ENCODE measurements around the gene ARHGAP15.

ARHGAP15 gene

GRCh38 chr2:143128681-143129580, at the start of gene ARHGAP15:
Gene ARHGAP15, plus strand, starts transcription at chr2:143129419.
- no peak within 1 kb of the TSS for H3K4me3 ChIP-seq (ENCODE audit: control insufficient read depth, low read depth, low read length)
- TF ChIP-seq, protein P1, sequence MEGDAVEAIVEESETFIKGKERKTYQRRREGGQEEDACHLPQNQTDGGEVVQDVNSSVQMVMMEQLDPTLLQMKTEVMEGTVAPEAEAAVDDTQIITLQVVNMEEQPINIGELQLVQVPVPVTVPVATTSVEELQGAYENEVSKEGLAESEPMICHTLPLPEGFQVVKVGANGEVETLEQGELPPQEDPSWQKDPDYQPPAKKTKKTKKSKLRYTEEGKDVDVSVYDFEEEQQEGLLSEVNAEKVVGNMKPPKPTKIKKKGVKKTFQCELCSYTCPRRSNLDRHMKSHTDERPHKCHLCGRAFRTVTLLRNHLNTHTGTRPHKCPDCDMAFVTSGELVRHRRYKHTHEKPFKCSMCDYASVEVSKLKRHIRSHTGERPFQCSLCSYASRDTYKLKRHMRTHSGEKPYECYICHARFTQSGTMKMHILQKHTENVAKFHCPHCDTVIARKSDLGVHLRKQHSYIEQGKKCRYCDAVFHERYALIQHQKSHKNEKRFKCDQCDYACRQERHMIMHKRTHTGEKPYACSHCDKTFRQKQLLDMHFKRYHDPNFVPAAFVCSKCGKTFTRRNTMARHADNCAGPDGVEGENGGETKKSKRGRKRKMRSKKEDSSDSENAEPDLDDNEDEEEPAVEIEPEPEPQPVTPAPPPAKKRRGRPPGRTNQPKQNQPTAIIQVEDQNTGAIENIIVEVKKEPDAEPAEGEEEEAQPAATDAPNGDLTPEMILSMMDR (IDR thresholded peaks at IDR 0.05; ENCODE audit: control insufficient read depth, insufficient read depth, low read depth, low read length, missing control alignments): no peak
- DNase-seq (ENCODE audit: low read depth): no peak

DNA sequence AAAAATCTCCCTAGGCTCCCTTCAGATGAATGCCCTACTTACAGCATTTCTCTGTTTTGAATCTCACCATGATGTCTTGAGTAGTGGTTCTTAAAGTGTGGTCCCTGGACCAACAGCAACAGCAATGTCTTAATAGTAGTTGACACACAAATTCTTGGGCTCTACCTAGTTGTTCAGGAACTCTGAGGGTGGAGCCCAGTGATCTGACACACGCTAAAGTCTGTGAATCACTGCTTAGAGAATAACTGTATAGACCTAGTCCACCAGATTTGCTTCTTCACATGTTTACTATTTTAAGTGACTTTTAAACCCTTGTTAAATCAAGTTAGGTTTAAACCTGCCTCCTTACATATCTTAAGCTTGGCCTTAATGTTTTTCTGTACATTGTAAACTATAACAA, 47.6 kb upstream of the ARHGAP15 start:
- DNase-seq (ENCODE audit: low read depth): no peak
- H3K4me3 ChIP-seq (ENCODE audit: control insufficient read depth, low read depth, low read length): no peak overlapping the region
- TF ChIP-seq, protein P1 (IDR thresholded peaks at IDR 0.05; ENCODE audit: control insufficient read depth, insufficient read depth, low read depth, low read length, missing control alignments): no peak

GRCh38 chr2:143083636-143084035, 45.6 kb upstream of the ARHGAP15 start:
- TF ChIP-seq, protein P1 (IDR thresholded peaks at IDR 0.05; ENCODE audit: control insufficient read depth, insufficient read depth, low read depth, low read length, missing control alignments): no peak
- DNase-seq (ENCODE audit: low read depth): peak; percentile 33
- no peak overlapping the region for H3K4me3 ChIP-seq (ENCODE audit: control insufficient read depth, low read depth, low read length)

DNA sequence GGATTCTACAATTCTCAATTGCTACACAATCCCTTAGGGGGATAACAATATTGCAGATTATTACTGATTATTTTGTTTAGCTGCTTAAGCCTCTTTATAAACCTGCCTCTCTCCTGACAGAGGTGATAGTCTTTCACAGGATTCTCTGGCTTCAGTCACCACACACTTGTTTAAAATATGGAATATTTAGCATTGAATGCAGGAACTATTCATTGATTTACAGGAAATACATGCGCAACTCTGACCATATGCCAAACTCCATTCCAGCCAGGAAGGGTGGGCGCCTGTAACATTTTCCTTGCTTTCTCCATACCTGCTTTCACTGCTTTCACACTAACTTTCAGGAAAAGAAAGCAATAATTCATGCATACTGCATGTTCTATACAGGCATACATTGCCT, 44.8 kb upstream of the ARHGAP15 start:
- no peak overlapping the region for H3K4me3 ChIP-seq (ENCODE audit: control insufficient read depth, low read depth, low read length)
- TF ChIP-seq, protein P1 (IDR thresholded peaks at IDR 0.05; ENCODE audit: control insufficient read depth, insufficient read depth, low read depth, low read length, missing control alignments): no peak
- no peak for DNase-seq (ENCODE audit: low read depth)

GRCh38 chr2:143085125-143085784, 44.0 kb upstream of the ARHGAP15 start:
- DNase-seq (ENCODE audit: low read depth): no peak
- TF ChIP-seq, protein P1 (IDR thresholded peaks at IDR 0.05; ENCODE audit: control insufficient read depth, insufficient read depth, low read depth, low read length, missing control alignments): no peak
- no peak overlapping the region for H3K4me3 ChIP-seq (ENCODE audit: control insufficient read depth, low read depth, low read length)

DNA sequence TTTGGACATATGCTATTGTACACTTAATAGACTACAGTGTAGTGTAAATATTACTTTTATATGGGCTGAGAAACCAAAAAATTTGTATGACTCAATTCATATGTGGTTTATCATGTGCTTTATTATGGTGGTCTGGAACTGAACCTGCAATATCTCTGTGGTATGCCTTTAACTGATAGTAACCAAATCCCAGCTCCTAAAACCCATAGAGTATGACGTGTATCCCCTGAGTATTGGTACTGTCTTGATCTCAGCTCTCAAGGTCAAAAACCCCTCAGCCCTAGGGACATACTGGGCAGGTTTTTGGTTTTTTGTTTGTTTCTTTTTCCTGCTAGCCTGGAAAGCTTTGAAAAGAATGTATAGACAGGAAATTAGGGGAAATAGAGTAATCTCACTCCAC, 42.2 kb upstream of the ARHGAP15 start:
- no peak for DNase-seq (ENCODE audit: low read depth)
- H3K4me3 ChIP-seq (ENCODE audit: control insufficient read depth, low read depth, low read length): no peak overlapping the region
- TF ChIP-seq, protein P1 (IDR thresholded peaks at IDR 0.05; ENCODE audit: control insufficient read depth, insufficient read depth, low read depth, low read length, missing control alignments): no peak

Measured in AG09309 (cell line).